G401 (cell line): ENCODE data around the gene RPS25. TPM values are rescaled to one million over a fixed set of nuclear protein-coding genes. Genes with fewer than 3 reads are reported as not detected.
"Not testable (repeated sequence)": the region's sequence is repeated elsewhere in the genome, so short reads cannot be mapped to it uniquely, and the experiment has no call there.

Experiments
- DNase-seq: peaks from one replicate; pipeline ENCODE4 v3.0.0-alpha.2; 2015; ENCODE audit warnings: low spot score
- in situ Hi-C: cut with HindIII; loops from 2 replicates; pipeline ENCODE4 v1.10.0; 2016; ENCODE audit warnings: low sequenced_read_pairs, mixed read lengths
- total RNA-seq: library from RNA; depleted of rRNA; stranded (reverse); fragments of >200 nt; shearing (Covaris generic); gene quantifications from 2 replicates; pipeline ENCODE4 v1.2.3, GENCODE V29; 2014; rRNA removed

The RPS25 gene
- total RNA-seq: 2,429 and 3,013 TPM in 2 replicates

DNA sequence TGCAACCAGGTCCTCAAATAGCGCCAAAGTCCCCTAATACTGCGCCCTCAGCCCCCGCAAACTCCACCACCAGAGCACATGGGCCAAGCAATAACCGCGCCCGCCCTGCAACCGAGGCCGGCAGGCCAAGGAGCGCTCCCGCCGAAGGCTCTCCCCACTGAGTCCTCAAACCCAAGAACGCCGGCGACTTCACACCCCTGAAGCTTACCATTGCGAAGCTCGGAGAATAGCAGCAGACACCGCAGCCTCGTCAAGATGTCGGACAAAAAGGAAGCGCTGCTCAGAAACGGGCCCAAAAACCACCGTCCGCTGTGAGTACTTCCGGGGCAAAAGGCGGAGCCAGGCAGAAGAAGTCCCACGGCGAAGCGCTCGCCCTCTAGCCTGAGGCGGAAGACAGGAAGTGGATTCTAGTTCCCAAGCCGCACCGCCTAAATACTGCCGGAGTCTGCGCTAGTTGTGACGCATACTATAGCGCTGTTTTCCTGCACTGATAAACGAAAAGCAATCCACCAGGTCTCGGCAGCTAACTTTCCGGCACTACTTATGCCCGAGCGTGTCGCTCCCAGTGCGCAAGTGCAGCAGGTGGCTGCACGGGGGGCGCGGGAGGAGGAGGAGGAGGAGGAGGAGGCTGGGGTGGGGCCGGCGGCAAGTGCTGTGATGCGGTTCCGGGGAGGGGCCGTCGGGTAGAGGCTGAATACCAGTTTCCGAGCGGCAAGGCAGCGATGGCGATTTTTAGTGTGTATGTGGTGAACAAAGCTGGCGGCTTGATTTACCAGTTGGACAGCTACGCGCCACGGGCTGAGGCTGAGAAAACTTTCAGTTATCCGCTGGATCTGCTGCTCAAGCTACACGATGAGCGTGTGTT, at the start of gene RPS25, which contains the start of gene TRAPPC4:
TSS of gene RPS25 (minus strand) at position 270 of the 865 bp plus-strand sequence. CDS start at position 211, 59 bp downstream.
TSS of gene TRAPPC4 (plus strand) at position 693 of the 865 bp plus-strand sequence. CDS start at position 723, 30 bp downstream.
- peak; percentile 98 for DNase-seq
- in situ Hi-C loops: loop anchor here (10.0 kb wide), 1 partner anchor 86 kb away; the partner anchor contains the start of genes C2CD2L and DPAGT1

DNA sequence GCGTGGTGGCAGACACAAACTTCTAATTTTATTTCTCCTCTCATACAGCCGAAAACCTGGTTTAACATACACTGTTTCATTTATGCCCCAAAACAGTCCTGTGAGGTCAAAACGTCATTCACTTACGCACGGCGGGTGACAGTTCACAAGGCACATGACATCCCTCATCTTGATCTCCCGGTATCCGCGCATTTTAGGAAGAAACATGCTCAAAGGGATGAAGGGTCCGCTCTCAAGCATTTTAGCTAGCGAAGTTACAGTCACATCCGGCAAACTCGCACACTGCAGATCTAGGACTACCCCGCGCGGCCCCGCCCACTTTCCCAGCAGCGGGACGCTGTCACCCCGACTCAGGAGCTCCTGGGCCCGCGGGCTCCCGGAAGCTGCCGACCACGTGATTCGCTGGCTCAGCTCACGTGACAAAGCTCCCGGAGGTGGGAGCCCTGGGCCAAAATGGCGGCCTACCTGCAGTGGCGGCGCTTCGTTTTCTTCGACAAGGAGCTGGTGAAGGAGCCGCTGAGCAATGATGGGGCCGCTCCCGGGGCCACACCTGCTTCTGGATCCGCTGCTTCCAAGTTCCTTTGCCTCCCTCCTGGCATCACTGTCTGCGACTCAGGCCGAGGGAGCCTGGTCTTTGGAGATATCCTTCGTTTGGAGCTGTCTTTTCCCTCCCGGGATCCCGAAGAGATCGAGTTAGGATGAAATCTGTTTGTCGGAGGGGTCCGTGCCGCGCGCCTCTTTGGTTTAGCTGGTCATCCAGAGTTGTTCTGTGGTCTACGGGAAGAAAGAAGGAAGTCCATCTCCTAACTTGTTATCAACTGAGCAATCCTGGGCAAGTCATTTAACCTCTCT, 49.5 kb upstream of the RPS25 start, which contains the start of gene VPS11:
TSS of gene VPS11 (plus strand) at position 448 of the 852 bp plus-strand sequence. CDS start at position 454, 6 bp downstream.
- in situ Hi-C loops: no loop called here

DNA sequence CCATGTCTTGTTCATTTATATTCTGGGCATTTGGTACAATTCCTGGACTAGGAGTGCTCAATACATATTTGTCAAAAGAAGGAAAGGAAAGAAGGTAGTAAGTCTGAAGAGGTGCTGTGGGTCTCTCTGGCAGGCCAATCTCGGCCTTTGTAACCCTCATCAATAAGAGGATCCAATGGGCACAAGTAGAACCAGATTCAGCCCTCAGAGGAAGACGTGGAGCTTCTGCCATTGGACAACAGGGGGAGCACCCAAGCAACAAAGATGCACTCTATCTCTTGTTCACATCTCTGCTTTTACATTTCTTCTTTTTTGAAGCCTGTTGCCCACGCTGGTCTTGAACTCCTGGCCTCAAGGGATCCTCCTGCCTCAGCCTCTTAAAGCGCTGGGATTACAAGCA, 47.2 kb upstream of the RPS25 start:
- peak; percentile 26 for DNase-seq
- in situ Hi-C loops: no loop called here

More for the DNA sequence above, 49.5 kb upstream of the RPS25 start, which contains the start of gene VPS11:
- DNase-seq: peak; percentile 95

DNA sequence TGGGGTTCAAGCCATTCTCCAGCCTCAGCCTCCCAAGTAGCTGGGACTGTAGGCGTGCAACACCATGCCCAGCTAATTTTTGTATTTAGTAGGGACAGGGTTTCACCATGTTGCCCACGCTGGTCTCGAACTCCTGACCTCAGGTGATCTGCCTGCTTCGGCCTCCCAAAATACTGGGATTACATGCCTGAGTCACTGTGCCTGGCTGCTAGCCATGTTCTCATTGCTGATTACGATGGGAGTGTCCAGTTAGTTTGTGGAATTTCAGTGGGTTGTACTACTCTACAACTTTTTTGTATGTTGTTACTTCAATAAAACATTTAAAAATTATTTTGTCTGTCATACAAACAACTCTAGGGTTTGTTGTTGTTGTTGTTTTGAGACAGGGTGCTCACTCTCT, 44.6 kb upstream of the RPS25 start:
- DNase-seq: no peak
- in situ Hi-C loops: no loop called here

DNA sequence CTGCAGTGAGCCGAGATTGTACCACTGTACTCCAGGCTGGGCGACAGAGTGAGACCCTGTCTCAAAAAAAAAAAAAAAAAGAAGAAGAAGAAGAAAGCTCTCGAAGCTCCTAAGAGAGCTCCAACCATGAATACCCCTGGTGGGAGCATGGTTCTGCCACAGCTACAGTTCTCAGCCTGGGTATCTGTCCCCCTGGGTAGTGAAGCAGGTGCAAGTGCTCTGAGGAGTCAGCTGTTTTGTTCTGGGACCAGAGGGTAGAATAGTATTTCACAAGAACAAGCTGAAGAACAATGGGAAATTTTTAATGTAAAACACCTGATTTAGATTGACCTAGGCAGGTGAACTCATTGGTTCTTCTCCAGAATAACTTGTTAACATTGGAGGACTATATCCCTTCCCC, 43.1 kb upstream of the RPS25 start:
- in situ Hi-C loops: no loop called here

DNA sequence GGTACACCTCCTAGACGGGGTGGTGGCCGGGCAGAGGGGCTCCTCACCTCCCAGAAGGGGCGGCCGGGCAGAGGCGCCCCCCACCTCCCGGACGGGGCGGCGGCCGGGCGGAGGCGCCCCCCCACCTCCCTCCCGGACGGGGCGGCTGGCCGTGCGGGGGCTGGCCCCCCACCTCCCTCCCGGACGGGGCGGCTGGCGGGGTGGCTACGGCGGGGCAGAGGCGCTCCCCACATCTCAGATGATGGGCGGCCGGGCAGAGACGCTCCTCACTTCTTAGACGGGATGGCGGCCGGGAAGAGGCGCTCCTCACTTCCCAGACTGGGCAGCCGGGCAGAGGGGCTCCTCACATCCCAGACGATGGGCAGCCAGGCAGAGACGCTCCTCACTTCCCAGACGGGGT, 41.0 kb upstream of the RPS25 start:
- in situ Hi-C loops, DNase-seq: not testable (repeated sequence)

More for the DNA sequence above, 43.1 kb upstream of the RPS25 start:
- no peak for DNase-seq

DNA sequence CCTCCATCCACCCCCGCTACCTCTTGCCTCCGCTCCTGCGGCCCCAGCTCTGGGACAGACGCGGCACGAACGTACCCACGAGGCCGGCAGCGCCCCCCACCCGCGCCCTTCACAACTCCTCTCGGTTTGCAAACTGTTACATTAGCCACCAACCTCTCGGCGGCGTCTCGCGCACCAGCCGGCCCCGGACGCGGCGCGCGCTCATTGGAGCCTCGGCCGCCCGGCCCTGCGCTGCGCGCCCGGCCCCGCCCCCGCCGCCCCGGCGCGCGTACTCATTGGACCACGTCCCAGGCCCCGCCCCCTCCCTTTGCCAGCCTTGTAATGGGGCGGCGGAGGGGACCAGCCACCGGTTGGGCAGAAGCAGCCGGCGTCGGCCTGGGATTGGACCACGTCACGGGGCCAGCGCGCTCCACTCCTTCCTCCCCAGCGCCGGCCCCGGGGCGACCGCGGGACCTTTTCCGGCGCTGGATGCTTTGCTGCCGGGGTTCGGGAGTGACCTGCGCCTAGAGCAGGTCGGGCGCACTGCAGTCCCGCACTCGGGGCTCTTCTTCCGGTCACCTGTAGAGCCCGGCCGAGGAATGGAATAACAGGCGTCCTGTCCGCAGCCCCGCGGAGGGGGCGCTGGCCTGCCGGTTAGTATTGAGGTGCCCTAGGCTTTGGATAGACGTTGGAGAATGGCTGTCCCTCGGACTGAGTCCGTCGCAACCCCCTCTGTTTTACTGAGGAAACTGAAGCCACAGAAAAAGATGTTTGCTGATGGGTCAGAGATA, 39.0 kb upstream of the RPS25 start, which contains the start of gene HYOU1:
TSS of gene HYOU1 (minus strand) at position 206 of the 770 bp plus-strand sequence. CDS start 1,045 bp downstream, outside the sequence.
- in situ Hi-C loops: no loop called here
- DNase-seq: peak; percentile 96

DNA sequence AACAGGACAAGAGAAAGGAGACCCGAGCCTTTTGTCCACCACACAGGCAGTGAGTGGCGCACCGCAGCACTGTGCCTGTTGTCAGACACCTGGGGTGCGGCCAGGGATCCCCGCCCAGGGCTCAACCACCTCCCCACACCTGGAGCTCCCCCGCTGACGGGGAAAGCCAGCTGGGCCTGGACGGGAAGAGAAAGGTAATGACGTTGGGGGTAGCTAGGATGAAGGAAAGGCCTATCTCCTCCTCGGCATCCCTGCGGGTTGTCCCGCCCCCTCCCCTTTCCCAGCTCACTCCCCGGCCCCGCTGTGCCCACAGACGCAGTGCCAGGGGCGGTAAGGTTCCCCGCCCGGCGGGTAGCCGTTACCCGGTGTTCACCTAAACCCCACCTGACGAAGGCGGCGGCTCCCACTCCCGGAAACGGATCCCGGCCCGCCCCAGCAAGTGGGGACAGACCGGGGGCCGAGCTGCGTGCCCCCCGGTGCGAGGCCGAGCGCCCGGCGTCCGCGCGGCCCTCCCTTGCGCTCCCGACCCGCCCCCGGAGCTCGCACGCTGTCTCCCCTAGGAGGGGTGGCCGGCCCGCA, 38.4 kb upstream of the RPS25 start:
- DNase-seq: peak; percentile 4
- in situ Hi-C loops: no loop called here

DNA sequence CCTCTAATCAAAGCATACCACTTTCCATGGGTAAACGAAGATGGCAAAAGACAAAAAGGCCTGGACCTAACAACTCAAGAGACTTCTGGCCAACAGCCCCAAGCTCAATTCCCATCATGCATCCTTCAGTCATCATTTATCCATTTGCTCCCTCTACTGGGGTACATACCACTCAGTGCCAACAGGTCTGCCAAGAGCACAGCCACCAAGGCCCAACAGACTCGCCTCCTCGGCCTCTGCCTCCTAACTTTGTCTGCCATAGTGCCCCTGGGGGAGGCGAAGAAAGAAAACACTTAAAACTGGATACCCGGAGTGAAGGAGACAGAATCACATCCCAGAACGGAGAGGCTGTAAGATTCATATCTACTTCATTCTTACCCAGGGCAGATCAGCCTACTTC, 37.8 kb upstream of the RPS25 start:
- peak; percentile 14 for DNase-seq

DNA sequence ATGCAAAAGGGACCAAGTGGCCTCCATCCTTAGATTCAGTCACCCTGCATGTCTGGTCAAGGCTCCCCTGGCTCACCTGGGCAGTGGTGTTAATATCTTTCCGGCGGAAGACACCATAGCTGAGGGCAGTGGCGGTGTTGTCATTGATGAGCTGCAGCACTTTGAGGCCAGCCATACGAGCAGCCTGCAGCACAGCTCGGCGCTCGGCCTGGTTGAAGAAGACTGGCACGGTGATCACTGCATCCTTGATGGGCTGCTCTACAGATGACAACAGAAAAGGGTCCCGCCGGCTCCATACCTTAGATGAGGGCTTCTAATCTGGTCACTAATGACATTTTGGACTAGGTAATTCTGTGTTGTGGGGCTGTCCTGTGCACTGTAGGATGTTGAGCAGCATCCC, 36.3 kb upstream of the RPS25 start:
- in situ Hi-C loops: no loop called here
- no peak for DNase-seq

More for the DNA sequence above, 37.8 kb upstream of the RPS25 start:
- in situ Hi-C loops: no loop called here

DNA sequence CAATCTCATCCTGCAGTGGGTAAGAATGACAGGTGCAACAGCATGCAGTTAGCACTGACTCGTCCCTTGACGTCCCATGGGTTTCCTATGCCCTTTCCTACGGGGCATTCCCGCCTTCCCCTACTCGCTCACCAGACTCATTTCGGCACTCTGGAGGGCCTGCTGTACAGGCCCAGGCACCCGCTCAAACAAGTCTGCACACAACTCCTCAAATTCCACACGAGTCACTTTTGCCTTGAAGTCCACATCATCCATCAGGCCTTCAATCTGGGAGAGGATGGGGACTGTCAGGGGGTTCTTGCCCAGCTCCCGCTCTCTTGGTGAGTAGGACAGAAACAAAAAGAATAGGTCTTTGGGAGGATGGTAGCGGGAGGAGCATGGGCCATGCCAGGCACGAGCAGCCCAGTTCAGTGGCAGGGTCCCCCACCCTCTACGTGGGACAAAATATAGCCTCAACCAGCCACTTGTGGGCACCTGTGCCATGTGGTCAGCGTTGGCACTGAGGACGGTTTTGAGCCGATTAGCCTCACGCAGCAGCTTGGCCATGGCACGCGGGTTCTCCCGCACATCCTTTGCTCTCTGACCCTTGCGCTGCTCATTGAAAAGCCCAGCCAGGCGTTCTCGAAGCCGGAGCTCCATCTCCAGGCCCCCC, 34.1 kb upstream of the RPS25 start:
- in situ Hi-C loops: no loop called here

DNA sequence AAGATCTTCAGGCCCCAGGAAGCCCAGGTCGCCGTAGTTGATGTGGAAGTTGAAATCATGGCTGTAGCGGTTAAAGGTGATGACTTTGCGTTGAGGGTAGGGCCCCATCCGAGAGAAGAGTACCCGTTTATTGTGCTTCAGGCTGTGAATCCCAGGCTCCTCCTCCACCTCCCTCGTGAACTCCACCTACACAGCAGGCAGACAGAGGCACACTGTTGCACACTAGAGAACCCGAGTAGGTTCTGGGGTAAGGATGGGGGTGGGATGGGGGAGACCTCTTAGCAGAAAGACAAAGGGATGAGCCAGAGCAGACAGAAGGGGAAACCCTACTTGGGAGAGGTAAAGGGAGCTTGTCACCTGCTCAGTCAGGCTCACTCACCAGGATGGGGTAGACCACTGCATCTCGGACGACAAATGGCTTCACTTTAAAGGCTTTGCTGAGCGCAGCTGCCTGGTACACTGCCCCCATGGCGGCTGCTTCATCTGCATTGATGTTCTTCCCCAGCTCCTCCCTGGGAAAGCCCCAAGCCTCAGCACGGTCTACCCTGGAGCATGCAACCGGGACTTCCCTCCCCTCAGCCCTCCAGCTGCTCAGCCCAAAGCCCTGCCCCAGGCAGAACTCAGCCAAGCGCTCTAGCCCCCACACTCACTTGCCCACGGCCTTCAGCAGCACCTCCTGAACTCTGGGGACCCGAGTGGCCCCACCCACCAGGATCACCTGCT, 33.5 kb upstream of the RPS25 start:
- no peak for DNase-seq
- in situ Hi-C loops: no loop called here

More for the DNA sequence above, 34.1 kb upstream of the RPS25 start:
- DNase-seq: no peak

DNA sequence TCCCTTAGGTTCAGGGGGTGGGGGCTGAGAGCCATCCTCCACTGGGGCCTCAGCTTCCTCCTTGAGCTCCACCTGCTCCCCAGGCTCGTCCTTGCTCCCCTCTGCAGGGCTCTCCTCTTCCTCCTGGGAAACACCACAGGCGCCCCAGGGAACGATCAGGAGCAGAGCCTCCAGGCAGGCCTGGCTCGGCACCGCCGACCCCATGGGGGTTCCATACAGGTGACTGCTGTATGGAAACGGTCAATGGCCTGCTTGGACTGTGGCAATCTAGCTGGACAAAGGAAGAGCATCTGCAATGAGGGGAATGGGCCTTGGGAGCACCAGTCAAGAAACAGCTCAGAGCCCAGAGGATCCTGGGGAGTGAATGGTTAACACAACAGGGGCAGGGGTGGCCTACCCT, 30.9 kb upstream of the RPS25 start:
- no peak for DNase-seq
- in situ Hi-C loops: no loop called here

DNA sequence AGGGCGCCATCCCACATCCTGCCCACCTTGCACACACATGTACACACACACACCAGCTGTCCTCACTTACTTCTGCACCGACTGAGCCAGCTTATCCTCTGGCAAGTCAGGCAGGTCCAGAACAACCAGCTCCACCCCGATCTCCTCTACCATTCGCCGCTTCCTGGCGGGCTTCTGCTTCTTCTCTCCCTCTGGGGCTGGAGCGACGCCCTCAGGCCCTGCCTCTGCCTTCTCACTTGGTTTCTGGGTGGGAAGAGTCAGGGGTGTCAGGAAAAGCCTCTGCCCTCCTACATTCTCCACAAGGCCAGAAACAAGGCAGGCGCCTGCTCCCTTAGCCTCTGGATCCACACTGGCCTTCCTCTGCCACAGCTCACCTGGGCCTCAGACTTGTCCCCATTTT, 30.5 kb upstream of the RPS25 start:
- in situ Hi-C loops: no loop called here
- no peak for DNase-seq

DNA sequence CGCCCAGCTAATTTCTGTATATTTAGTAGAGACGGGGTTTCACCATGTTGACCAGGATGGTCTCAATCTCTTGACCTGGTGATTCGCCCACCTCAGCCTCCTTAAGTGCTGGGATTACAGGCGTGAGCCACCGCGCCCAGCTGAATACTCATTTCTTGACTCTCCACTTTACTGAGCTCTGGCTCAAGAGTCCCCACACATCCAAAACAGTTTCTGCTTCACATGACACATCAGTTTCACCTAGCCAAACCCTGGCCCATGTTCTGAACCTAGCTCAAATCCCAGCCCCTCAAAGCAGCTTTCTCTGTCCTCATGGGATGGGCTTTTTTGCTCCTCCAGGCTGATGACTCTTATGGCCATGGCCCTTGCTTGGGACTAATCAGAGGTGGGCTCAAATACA, 29.1 kb upstream of the RPS25 start:
- in situ Hi-C loops: no loop called here
- no peak for DNase-seq

DNA sequence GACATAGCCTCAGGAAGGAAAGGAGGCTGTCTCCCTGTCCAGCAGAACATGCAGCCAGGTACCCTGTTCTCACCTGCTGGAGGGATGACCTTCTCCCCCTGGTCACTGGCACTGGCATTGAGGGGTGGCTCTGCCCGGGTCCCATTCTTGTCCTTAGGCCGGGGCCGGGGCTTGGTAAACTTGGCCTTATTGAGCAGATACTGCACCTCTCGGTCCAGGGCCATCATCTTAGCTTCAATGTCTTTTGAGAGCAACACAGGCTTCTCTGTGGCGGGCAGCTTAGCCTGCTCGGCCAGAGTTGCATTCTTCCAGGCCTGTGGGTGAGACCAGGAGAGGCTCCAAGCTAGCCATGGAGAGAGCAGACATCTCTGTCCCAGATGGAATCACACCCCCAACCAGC, 28.3 kb upstream of the RPS25 start:
- DNase-seq: no peak
- in situ Hi-C loops: no loop called here

DNA sequence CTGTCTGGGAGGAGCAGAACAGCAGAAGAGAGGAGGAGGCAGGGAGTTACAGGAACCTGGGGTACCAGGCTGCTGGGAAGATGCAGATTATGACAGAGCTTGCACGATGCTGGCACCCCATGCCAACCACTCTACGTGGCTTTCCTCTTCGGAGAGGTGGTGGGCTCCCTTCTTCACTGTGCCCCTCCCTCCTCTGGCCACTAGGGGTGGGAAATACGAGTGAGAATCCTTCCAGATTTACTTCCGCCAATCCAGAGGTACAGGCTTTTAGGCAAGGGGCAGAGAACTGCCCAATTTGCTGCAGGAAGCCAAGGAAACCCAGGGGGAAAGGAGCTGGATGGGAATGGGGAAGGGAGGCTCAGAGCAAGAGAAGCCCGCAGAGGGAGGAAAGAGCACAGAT, 26.6 kb upstream of the RPS25 start:
- DNase-seq: no peak

More for the DNA sequence above, 26.6 kb upstream of the RPS25 start:
- in situ Hi-C loops: no loop called here
